ENCODE data around the gene S100A9. TPM values are rescaled to one million over a fixed set of nuclear protein-coding genes. Genes with fewer than 3 reads are reported as not detected.

S100A9 gene
- total and polyA plus RNA-seq, 9 donors, result 8.8 to 96.3 (median 33.2) TPM

DNA sequence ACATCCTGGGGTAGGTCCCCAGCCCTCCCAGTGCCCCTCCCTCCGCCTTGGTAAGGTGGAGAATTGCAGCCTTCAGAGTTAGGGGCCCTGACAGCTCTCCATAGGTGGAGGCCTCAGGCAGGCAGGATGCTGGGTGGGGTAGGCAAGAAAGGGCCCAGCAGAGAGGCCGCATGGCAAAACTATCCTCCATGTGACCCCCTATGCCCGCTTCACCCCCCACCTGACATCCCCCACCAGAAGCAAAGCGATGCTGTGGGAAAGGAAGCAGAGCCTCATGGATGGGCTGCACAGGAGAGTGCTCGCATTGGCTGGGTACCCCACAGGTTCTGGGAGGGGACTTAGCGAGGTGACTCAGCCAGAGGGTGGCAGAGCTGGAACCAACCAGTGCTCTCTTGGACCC, 1.6 kb downstream of the S100A9 start:
- whole genome bisulfite sequencing, 3 donors, result 95 to 98% (median 98%) methylated on average over 6 of the region's 6 CpGs
- Histone ChIP-seq H3K27ac (no peak overlapping the region), H3K36me3 (no peaks in the 10 kb centered on the region), H3K4me3 (no peak overlapping the region), H3K4me1 (ENCODE audit: insufficient read depth) (no peaks in the 10 kb centered on the region), H3K27me3 (no peaks in the 10 kb centered on the region), H3K9me3 (no peaks in the 10 kb centered on the region)
- intact Hi-C loops (cut with DNase I), result loop anchor here in 3 of 4 donors (5.0 to 10.0 kb wide), 4 partner anchors 133 to 206 kb away; partner anchors contain the start of gene S100A2 (in 1 of the 3)
- TF ChIP-seq, protein P1, sequence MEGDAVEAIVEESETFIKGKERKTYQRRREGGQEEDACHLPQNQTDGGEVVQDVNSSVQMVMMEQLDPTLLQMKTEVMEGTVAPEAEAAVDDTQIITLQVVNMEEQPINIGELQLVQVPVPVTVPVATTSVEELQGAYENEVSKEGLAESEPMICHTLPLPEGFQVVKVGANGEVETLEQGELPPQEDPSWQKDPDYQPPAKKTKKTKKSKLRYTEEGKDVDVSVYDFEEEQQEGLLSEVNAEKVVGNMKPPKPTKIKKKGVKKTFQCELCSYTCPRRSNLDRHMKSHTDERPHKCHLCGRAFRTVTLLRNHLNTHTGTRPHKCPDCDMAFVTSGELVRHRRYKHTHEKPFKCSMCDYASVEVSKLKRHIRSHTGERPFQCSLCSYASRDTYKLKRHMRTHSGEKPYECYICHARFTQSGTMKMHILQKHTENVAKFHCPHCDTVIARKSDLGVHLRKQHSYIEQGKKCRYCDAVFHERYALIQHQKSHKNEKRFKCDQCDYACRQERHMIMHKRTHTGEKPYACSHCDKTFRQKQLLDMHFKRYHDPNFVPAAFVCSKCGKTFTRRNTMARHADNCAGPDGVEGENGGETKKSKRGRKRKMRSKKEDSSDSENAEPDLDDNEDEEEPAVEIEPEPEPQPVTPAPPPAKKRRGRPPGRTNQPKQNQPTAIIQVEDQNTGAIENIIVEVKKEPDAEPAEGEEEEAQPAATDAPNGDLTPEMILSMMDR (IDR thresholded peaks at IDR 0.05), result no peak
- no peak for TF ChIP-seq EP300 (IDR thresholded peaks at IDR 0.05)
- TF ChIP-seq POLR2A (IDR thresholded peaks at IDR 0.05), result no peak
- no peak for DNase-seq

DNA sequence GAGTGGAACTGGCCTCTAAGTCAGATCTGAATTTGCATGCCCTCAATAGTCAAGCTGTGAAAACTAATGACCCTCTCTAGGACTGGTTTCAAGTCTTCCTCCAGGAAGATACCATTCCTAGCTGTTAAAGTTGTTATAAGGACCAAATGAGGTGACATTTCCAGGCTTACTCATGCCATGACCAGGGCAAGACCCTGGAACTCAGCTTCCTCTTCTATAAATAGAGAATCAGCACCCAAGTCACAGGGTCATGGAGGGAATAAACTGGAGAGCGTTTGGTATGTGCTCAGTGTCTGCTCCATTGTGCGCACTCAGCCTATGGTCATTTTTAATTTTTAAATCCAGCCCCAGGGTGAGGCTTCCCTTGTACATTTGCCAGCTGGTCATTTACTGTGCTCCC, 2.5 kb downstream of the S100A9 start:
- Histone ChIP-seq H3K4me1 (ENCODE audit: insufficient read depth) (no peaks in the 10 kb centered on the region), H3K36me3 (no peaks in the 10 kb centered on the region), H3K4me3 (no peak overlapping the region), H3K27me3 (no peaks in the 10 kb centered on the region), H3K27ac (no peak overlapping the region), H3K9me3 (no peaks in the 10 kb centered on the region)
- no peak for DNase-seq
- intact Hi-C loops (cut with DNase I), result no loop called here
- TF ChIP-seq POLR2A (IDR thresholded peaks at IDR 0.05) (no peak), EP300 (IDR thresholded peaks at IDR 0.05) (no peak)
- TF ChIP-seq, protein P1 (IDR thresholded peaks at IDR 0.05), result no peak
- WGBS, 3 donors, result 88 to 93% (median 90%) methylated on average over 2 of the region's 2 CpGs

GRCh38 chr1:153360592-153361479, 3.2 kb downstream of the S100A9 start:
- Histone ChIP-seq H3K36me3 (no peaks in the 10 kb centered on the region), H3K4me3 (no peak overlapping the region), H3K4me1 (ENCODE audit: insufficient read depth) (no peaks in the 10 kb centered on the region), H3K9me3 (no peaks in the 10 kb centered on the region), H3K27ac (no peak overlapping the region), H3K27me3 (no peaks in the 10 kb centered on the region)
- intact Hi-C loops (cut with DNase I), result no loop called here
- 91 to 96% (median 92%) methylated on average over 11 of the region's 11 CpGs for WGBS, 3 donors
- TF ChIP-seq, protein P1 (IDR thresholded peaks at IDR 0.05), result no peak
- no peak for TF ChIP-seq POLR2A (IDR thresholded peaks at IDR 0.05)
- no peak for TF ChIP-seq EP300 (IDR thresholded peaks at IDR 0.05)
- DNase-seq, result no peak

- H3K4me3 ChIP-seq, result no peak overlapping the region
- H3K27ac ChIP-seq, result no peak overlapping the region
- 78 to 87% (median 84%) methylated on average over 4 of the region's 4 CpGs for WGBS, 3 donors
- no peaks in the 10 kb centered on the region for H3K9me3 ChIP-seq
- intact Hi-C loops (cut with DNase I), result no loop called here
- H3K27me3 ChIP-seq, result no peaks in the 10 kb centered on the region
- TF ChIP-seq, protein P1 (IDR thresholded peaks at IDR 0.05), result no peak
- TF ChIP-seq POLR2A (IDR thresholded peaks at IDR 0.05), result no peak
- TF ChIP-seq EP300 (IDR thresholded peaks at IDR 0.05), result no peak
- no peaks in the 10 kb centered on the region for H3K36me3 ChIP-seq
- no peak for DNase-seq
- H3K4me1 ChIP-seq (ENCODE audit: insufficient read depth), result no peaks in the 10 kb centered on the region
Measured at GRCh38 chr1:153361480-153362109, 3.9 kb downstream of the S100A9 start.

All from ovary (tissue), 9 donors.